GM12801 (cell line): ENCODE results near the gene DCTPP1.

ENCODE experiments used
- CTCF ChIP-seq: IDR thresholded peaks from one replicate; pipeline ENCODE4 v1.5.1; 2011; ENCODE audit warnings: control low read depth; ENCODE audit not compliant: insufficient read length; ENCODE audit errors: extremely low read depth

DCTPP1 gene

GRCh38 chr16:30456302-30456701 is 26.5 kb upstream of the DCTPP1 start:
- no peak for TF ChIP-seq CTCF

GRCh38 chr16:30449116-30449435 is 19.2 kb upstream of the DCTPP1 start:
- TF ChIP-seq CTCF = no peak

- no peak for TF ChIP-seq CTCF
Observed at GRCh38 chr16:30447512-30448226, 17.8 kb upstream of the DCTPP1 start.

- TF ChIP-seq CTCF = no peak
Observed at GRCh38 chr16:30446203-30446595, 16.4 kb upstream of the DCTPP1 start.

- no peak for TF ChIP-seq CTCF
Observed at GRCh38 chr16:30445408-30446202, 15.8 kb upstream of the DCTPP1 start, which contains the start of gene SEPHS2. Gene SEPHS2, minus strand, starts transcription at chr16:30445874. Its CDS starts 147 bp downstream, at chr16:30445727.

GRCh38 chr16:30445149-30445407 is 15.2 kb upstream of the DCTPP1 start:
- TF ChIP-seq CTCF = no peak

GRCh38 chr16:30444231-30445148 is 14.7 kb upstream of the DCTPP1 start:
- no peak for TF ChIP-seq CTCF
